ENCODE results near the gene KNSTRN.

KNSTRN gene

GRCh38 chr15:40367371-40367685, 15.2 kb upstream of the KNSTRN start:
- no peak for DNase-seq

GRCh38 chr15:40367686-40368611, 14.6 kb upstream of the KNSTRN start:
- peak; percentile 85 for DNase-seq

- DNase-seq = no peak
Measured at GRCh38 chr15:40368719-40369473, 13.6 kb upstream of the KNSTRN start.

- no peak for DNase-seq
Measured at GRCh38 chr15:40369474-40369869, 13.0 kb upstream of the KNSTRN start.

GRCh38 chr15:40369971-40370370, 12.6 kb upstream of the KNSTRN start:
- DNase-seq = no peak

- no peak for DNase-seq
Measured at GRCh38 chr15:40372981-40373380, 9.5 kb upstream of the KNSTRN start.

GRCh38 chr15:40377606-40378005, 4.9 kb upstream of the KNSTRN start:
- no peak for DNase-seq

- no peak for DNase-seq
Measured at GRCh38 chr15:40379374-40379773, 3.1 kb upstream of the KNSTRN start.

GRCh38 chr15:40379853-40380252, 2.7 kb upstream of the KNSTRN start:
- DNase-seq = no peak

- DNase-seq = no peak
Measured at GRCh38 chr15:40380636-40381035, 1.9 kb upstream of the KNSTRN start.

GRCh38 chr15:40381818-40382529, 547 bp upstream of the KNSTRN start:
- no peak for DNase-seq

- no peak for DNase-seq
Measured at GRCh38 chr15:40386480-40386879, 4.0 kb downstream of the KNSTRN start.

- DNase-seq = no peak
Measured at GRCh38 chr15:40388941-40389823, 6.7 kb downstream of the KNSTRN start.

GRCh38 chr15:40389824-40390595, 7.5 kb downstream of the KNSTRN start:
- DNase-seq = no peak

- DNase-seq = no peak
Measured at GRCh38 chr15:40392986-40393948, 10.7 kb downstream of the KNSTRN start.

- DNase-seq = no peak
Measured at GRCh38 chr15:40397688-40398412, 15.3 kb downstream of the KNSTRN start.

- DNase-seq = no peak
Measured at GRCh38 chr15:40398413-40398873, 15.9 kb downstream of the KNSTRN start.

- no peak for DNase-seq
Measured at GRCh38 chr15:40399370-40399769, 16.8 kb downstream of the KNSTRN start.
